SU-DHL-6 (cell line): ENCODE measurements around the gene GALR2.

Source experiments
- EZH2phosphoT487 ChIP-seq: fragments of 200-600 bp; sonication (generic), shearing (Covaris generic); conservative IDR thresholded peaks from 2 replicates; pipeline ENCODE4 v1.6.1; 2018; ENCODE audit warnings: mild to moderate bottlenecking, antibody characterized with exemption, low read length, moderate library complexity, mixed read lengths
- TF ChIP-seq, protein P1 (sequence below): fragments of 200-600 bp; sonication (generic); IDR thresholded peaks from one replicate; pipeline ENCODE4 v1.5.1; 2017; ENCODE audit warnings: antibody characterized with exemption, mild to moderate bottlenecking, low read length, moderate library complexity; ENCODE audit not compliant: insufficient read depth, poor library complexity, severe bottlenecking

- TF ChIP-seq, protein P1, sequence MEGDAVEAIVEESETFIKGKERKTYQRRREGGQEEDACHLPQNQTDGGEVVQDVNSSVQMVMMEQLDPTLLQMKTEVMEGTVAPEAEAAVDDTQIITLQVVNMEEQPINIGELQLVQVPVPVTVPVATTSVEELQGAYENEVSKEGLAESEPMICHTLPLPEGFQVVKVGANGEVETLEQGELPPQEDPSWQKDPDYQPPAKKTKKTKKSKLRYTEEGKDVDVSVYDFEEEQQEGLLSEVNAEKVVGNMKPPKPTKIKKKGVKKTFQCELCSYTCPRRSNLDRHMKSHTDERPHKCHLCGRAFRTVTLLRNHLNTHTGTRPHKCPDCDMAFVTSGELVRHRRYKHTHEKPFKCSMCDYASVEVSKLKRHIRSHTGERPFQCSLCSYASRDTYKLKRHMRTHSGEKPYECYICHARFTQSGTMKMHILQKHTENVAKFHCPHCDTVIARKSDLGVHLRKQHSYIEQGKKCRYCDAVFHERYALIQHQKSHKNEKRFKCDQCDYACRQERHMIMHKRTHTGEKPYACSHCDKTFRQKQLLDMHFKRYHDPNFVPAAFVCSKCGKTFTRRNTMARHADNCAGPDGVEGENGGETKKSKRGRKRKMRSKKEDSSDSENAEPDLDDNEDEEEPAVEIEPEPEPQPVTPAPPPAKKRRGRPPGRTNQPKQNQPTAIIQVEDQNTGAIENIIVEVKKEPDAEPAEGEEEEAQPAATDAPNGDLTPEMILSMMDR, result no peak
- TF ChIP-seq EZH2phosphoT487, result no peak
Observed at GRCh38 chr17:76076765-76077583, 2.4 kb downstream of the GALR2 start.
